Effector memory CD4-positive, alpha-beta T cell (primary cell): ENCODE results near the gene GAPDHS.

Experiments used
- DNase-seq, 3 donors: peaks; one replicate each; pipeline ENCODE4 v3.0.0-alpha.2; 2020
- H3K27ac ChIP-seq: 2 replicates; pipeline ENCODE4 v1.7.0; 2013; ENCODE audit warnings: mild to moderate bottlenecking, low read length, moderate library complexity; ENCODE audit not compliant: insufficient read depth, poor library complexity, severe bottlenecking
- H3K27me3 ChIP-seq: replicated peaks from 2 replicates; pipeline ENCODE4 v1.7.0; 2013; ENCODE audit warnings: mild to moderate bottlenecking, low read length; ENCODE audit not compliant: insufficient read depth, control insufficient read depth, poor library complexity, severe bottlenecking
- H3K36me3 ChIP-seq: 2 replicates; pipeline ENCODE4 v1.7.0; 2013; ENCODE audit warnings: mild to moderate bottlenecking, low read length, moderate library complexity; ENCODE audit not compliant: control insufficient read depth, insufficient read depth
- H3K4me1 ChIP-seq: 2 replicates; pipeline ENCODE4 v1.7.0; 2013; ENCODE audit warnings: low read length, mild to moderate bottlenecking; ENCODE audit not compliant: control insufficient read depth, insufficient read depth, poor library complexity, severe bottlenecking
- H3K4me3 ChIP-seq: 2 replicates; pipeline ENCODE4 v1.7.0; 2013; ENCODE audit warnings: low read length, low read depth, mild to moderate bottlenecking; ENCODE audit not compliant: insufficient read depth, poor library complexity, severe bottlenecking
- H3K9me3 ChIP-seq: 2 replicates; pipeline ENCODE4 v1.7.0; 2013; ENCODE audit warnings: mild to moderate bottlenecking, low read length, moderate library complexity; ENCODE audit not compliant: control insufficient read depth

Gene GAPDHS

GRCh38 chr19:35587321-35587720 lies 54.1 kb downstream of the GAPDHS start:
- DNase-seq = no peak
- no peaks in the 10 kb centered on the region for H3K36me3 ChIP-seq
- no peaks in the 10 kb centered on the region for H3K4me1 ChIP-seq
- H3K27me3 ChIP-seq = no peaks in the 10 kb centered on the region
- no peak overlapping the region for H3K4me3 ChIP-seq
- no peaks in the 10 kb centered on the region for H3K9me3 ChIP-seq
- no peak overlapping the region for H3K27ac ChIP-seq

GRCh38 chr19:35590875-35591274 lies 57.6 kb downstream of the GAPDHS start:
- no peak for DNase-seq
- Histone ChIP-seq H3K4me3 (no peak overlapping the region), H3K9me3 (no peaks in the 10 kb centered on the region), H3K4me1 (no peaks in the 10 kb centered on the region), H3K27ac (no peak overlapping the region), H3K36me3 (no peaks in the 10 kb centered on the region), H3K27me3 (no peaks in the 10 kb centered on the region)

DNA sequence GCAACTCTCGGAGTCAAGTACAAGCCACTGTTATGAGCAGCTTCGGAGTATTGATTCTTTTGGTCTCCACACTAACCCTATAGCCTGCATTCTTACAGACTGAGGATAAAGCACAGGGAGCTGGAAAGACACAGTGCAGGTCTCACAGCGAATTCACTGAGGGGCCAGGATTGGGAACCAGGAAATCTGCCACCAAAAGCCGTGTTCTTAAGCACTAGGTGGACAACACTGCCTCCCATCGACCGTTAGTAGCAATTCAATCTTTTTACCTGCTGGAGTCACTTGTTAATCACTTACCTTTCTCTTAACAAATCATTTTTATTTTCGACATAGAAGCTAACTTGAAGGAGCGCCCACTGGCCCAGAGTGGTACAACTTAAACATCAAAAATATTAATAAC lies 59.0 kb downstream of the GAPDHS start:
- H3K27me3 ChIP-seq = no peaks in the 10 kb centered on the region
- no peak overlapping the region for H3K4me3 ChIP-seq
- H3K36me3 ChIP-seq = no peaks in the 10 kb centered on the region
- H3K9me3 ChIP-seq = no peaks in the 10 kb centered on the region
- H3K27ac ChIP-seq = no peak overlapping the region
- H3K4me1 ChIP-seq = no peaks in the 10 kb centered on the region
- DNase-seq = no peak
